Measurements from ENCODE around the gene FTSJ3.

DNA sequence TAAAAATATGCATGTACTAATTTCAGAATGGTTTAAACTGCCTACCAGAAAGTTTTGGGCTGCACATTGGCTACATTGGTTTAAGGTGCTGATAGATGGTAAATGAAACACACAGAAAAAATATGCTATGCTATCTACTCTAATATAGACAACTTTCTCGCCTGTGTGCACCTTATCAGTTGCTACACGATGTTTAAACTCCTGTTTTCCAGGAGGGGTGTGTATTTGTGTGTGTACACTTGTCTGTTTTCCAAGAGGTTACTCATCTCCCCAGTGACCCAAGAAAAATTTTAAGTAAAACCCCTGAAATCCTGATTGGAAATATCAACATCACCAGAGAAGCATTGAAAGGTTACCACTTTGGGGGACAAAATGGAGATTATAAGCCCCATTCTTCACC, 21.9 kb downstream of the FTSJ3 start:
- TF ChIP-seq, protein P1, sequence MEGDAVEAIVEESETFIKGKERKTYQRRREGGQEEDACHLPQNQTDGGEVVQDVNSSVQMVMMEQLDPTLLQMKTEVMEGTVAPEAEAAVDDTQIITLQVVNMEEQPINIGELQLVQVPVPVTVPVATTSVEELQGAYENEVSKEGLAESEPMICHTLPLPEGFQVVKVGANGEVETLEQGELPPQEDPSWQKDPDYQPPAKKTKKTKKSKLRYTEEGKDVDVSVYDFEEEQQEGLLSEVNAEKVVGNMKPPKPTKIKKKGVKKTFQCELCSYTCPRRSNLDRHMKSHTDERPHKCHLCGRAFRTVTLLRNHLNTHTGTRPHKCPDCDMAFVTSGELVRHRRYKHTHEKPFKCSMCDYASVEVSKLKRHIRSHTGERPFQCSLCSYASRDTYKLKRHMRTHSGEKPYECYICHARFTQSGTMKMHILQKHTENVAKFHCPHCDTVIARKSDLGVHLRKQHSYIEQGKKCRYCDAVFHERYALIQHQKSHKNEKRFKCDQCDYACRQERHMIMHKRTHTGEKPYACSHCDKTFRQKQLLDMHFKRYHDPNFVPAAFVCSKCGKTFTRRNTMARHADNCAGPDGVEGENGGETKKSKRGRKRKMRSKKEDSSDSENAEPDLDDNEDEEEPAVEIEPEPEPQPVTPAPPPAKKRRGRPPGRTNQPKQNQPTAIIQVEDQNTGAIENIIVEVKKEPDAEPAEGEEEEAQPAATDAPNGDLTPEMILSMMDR (IDR thresholded peaks at IDR 0.05; ENCODE audit: insufficient read depth, low read depth, low read length), result no peak
- TF ChIP-seq EZH2 (IDR thresholded peaks at IDR 0.05; ENCODE audit: insufficient read depth, low read length), result no peak

Data from astrocyte (in vitro differentiated cells and primary cell).